ENCODE data around the gene SPAG16. TPM values are rescaled to one million over a fixed set of nuclear protein-coding genes. Genes with fewer than 3 reads are reported as not detected.

SPAG16 gene
- total and polyA plus RNA-seq, 12 donors: 8.4 to 28.3 (median 19.1) TPM

DNA sequence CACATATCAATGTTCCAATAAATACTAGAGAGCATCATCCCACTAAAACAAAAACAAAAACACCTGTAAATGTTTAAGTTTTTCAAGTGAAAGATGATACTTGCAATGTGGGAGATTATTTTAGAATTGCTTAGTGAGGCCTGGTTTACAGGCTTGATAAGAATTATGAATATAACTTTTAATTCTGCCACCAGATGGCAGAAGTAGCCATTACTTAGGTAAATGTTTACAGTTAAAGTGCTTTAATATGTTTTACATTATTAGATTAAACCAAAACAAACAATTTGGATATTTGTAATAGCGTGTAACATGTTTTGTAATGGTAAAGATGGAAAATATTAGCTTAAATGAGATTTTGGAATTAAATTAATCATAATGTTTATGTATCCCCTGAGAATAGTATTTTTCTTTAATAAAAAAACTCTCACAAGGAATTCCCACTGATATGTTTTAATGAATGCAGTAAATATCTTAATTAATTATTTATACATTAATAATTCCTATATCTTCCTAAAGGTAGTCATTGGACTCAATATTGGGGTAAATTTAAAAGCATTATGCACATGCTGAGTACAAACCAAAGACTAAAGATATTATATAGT lies 522.0 kb downstream of the SPAG16 start:
- Histone ChIP-seq H3K36me3 (no peaks in the 10 kb centered on the region), H3K27ac (no peak overlapping the region), H3K4me1 (no peaks in the 10 kb centered on the region), H3K4me3 (no peak overlapping the region), H3K9me3 (no peaks in the 10 kb centered on the region), H3K27me3 (no peaks in the 10 kb centered on the region)
- ATAC-seq: no peak
- intact Hi-C loops (cut with DNase I): loop anchor here in 1 of 10 donors (10.0 kb wide), 1 partner anchor 1199 kb away; no protein-coding TSS in a partner anchor
- TF ChIP-seq, protein P1, sequence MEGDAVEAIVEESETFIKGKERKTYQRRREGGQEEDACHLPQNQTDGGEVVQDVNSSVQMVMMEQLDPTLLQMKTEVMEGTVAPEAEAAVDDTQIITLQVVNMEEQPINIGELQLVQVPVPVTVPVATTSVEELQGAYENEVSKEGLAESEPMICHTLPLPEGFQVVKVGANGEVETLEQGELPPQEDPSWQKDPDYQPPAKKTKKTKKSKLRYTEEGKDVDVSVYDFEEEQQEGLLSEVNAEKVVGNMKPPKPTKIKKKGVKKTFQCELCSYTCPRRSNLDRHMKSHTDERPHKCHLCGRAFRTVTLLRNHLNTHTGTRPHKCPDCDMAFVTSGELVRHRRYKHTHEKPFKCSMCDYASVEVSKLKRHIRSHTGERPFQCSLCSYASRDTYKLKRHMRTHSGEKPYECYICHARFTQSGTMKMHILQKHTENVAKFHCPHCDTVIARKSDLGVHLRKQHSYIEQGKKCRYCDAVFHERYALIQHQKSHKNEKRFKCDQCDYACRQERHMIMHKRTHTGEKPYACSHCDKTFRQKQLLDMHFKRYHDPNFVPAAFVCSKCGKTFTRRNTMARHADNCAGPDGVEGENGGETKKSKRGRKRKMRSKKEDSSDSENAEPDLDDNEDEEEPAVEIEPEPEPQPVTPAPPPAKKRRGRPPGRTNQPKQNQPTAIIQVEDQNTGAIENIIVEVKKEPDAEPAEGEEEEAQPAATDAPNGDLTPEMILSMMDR (IDR thresholded peaks at IDR 0.05): peak in 6 of 9 donors; percentile 26 to 50 (median 44)
- 29 to 46% methylated on average over 1 of the region's 1 CpG for WGBS, 2 donors
- no peak for DNase-seq

- Histone ChIP-seq H3K4me1 (no peaks in the 10 kb centered on the region), H3K27ac (no peak overlapping the region), H3K36me3 (no peaks in the 10 kb centered on the region), H3K9me3 (peaks cover 0 to 4% (median 0%) of the 10 kb centered on the region in 11 donors), H3K4me3 (no peak overlapping the region), H3K27me3 (no peaks in the 10 kb centered on the region)
- no peak for ATAC-seq
- no peak for DNase-seq
- TF ChIP-seq, protein P1 (IDR thresholded peaks at IDR 0.05): no peak
- intact Hi-C loops (cut with DNase I): loop anchor here in 1 of 10 donors (10.0 kb wide), 1 partner anchor 1178 kb away; no protein-coding TSS in a partner anchor
Observed at GRCh38 chr2:213816583-213816982, 532.3 kb downstream of the SPAG16 start.

DNA sequence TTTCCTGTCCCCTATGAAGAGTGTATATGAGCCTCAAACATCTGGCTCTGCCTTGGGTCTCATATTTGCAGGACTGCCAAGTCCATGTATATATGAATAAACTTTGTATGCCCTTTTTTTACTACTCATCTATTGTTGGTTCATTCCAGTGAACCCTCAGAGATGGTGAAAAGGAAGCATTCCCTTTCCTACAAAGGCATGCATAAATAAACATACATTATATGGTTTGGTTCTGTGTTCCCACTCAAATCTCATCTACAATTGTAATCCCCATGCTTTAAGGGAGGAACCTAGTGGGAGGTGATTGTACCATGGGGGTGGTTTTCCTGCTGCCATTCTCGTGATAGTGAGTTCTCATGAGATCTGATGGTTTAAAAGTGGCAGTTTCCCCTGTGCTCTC lies 534.2 kb downstream of the SPAG16 start:
- Histone ChIP-seq H3K27me3 (no peaks in the 10 kb centered on the region), H3K4me1 (no peaks in the 10 kb centered on the region), H3K27ac (no peak overlapping the region), H3K4me3 (no peak overlapping the region), H3K9me3 (peaks cover 0 to 21% (median 0%) of the 10 kb centered on the region in 11 donors), H3K36me3 (no peaks in the 10 kb centered on the region)
- TF ChIP-seq, protein P1 (IDR thresholded peaks at IDR 0.05): no peak
- 35 to 36% methylated on average over 1 of the region's 1 CpG for WGBS, 2 donors
- DNase-seq (no peak), ATAC-seq (no peak)
- intact Hi-C loops (cut with DNase I): loop anchor here in 1 of 10 donors (10.0 kb wide), 1 partner anchor 1176 kb away; no protein-coding TSS in a partner anchor

DNA sequence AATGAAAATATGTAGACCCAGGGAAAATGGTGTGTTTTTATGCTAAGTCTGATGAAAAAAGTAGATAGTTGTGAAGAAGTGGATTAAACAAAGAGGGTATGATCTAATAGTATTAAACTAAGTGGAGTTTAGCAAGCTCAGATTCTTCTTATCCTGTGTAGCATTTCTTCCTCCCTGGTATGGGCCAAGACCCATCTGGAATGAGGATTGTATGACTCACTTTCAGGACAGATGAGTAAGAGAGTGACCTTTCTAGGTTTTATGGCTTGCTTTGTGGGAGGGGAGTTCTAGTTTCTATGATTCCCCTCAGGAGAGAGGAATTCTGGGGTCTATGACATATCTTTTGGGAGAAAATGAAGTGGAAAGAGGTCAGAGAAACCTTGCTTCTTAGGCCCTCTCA lies 550.1 kb downstream of the SPAG16 start:
- H3K4me1 ChIP-seq: no peaks in the 10 kb centered on the region
- H3K9me3 ChIP-seq: peaks cover 0 to 10% (median 0%) of the 10 kb centered on the region in 11 donors
- H3K36me3 ChIP-seq: no peaks in the 10 kb centered on the region
- intact Hi-C loops (cut with DNase I): no loop called here
- TF ChIP-seq, protein P1 (IDR thresholded peaks at IDR 0.05): no peak
- peak in 2 of 8 donors; percentile 38 to 88 for ATAC-seq
- no peak overlapping the region for H3K27ac ChIP-seq
- no peak overlapping the region for H3K4me3 ChIP-seq
- no peak for DNase-seq
- H3K27me3 ChIP-seq: no peaks in the 10 kb centered on the region

Measured in heart right ventricle (tissue), 16 donors.